HepG2 (cell line): ENCODE data around the gene TRMT10C. TPM values are rescaled to one million over a fixed set of nuclear protein-coding genes. Genes with fewer than 3 reads are reported as not detected.

Source experiments
- ADNP ChIP-seq: sonication (generic); formaldehyde crosslinking; IDR thresholded peaks from 2 replicates; pipeline ENCODE4 v1.4.0; 2020; ENCODE audit warnings: missing genetic modification reagents
- CBX2 ChIP-seq, 2 experiments: fragments of 200-600 bp in 1 of 2; sonication (generic); formaldehyde crosslinking in 1 of 2; IDR thresholded peaks; 2 replicates each; pipeline versions ENCODE4 v1.7.0 to v1.8.1; 2018 to 2022; ENCODE audit warnings: low read depth in 2 of 2, low read length in 1 of 2, mild to moderate bottlenecking in 1 of 2, missing genetic modification reagents in 1 of 2
- CTCF ChIP-seq: sonication (generic); formaldehyde crosslinking; IDR thresholded peaks from 2 replicates; pipeline ENCODE4 v1.5.0; 2020; ENCODE audit warnings: mild to moderate bottlenecking, missing genetic modification reagents, moderate library complexity
- FOXA3 ChIP-seq: IDR thresholded peaks from 2 replicates; pipeline ENCODE4 v1.6.1; 2016; ENCODE audit warnings: missing genetic modification reagents, missing compliant biosample characterization
- GATAD2A ChIP-seq: IDR thresholded peaks from 2 replicates; pipeline ENCODE4 v1.6.1; 2016
- HOXA3 ChIP-seq: sonication (generic); formaldehyde crosslinking; IDR thresholded peaks from 2 replicates; pipeline ENCODE4 v1.5.0; 2020; ENCODE audit warnings: missing genetic modification reagents
- KLF11 ChIP-seq: IDR thresholded peaks from 2 replicates; pipeline ENCODE4 v1.6.1; 2016; ENCODE audit warnings: missing compliant biosample characterization
- MBNL3 ChIP-seq: fragments of 250-450 bp; sonication (Bioruptor Pico); conservative IDR thresholded peaks from 2 replicates; pipeline ENCODE4 v1.8.0; 2022; ENCODE audit warnings: mild to moderate bottlenecking, inconsistent platforms
- MEIS2 ChIP-seq: sonication (generic); formaldehyde crosslinking; IDR thresholded peaks from 2 replicates; pipeline ENCODE4 v1.9.0; 2021; ENCODE audit warnings: mild to moderate bottlenecking, missing genetic modification reagents
- MTF1 ChIP-seq: sonication (generic); formaldehyde crosslinking; IDR thresholded peaks from 2 replicates; pipeline ENCODE4 v1.5.0; 2020; ENCODE audit warnings: missing genetic modification reagents
- NCOA1 ChIP-seq: sonication (generic); formaldehyde crosslinking; IDR thresholded peaks from 2 replicates; pipeline ENCODE4 v1.9.0; 2021; ENCODE audit warnings: missing genetic modification reagents
- NFKBIZ ChIP-seq: IDR thresholded peaks from 2 replicates; pipeline ENCODE4 v1.6.1; 2018; ENCODE audit warnings: missing genetic modification reagents, missing compliant biosample characterization
- PITX1 ChIP-seq: sonication (generic); formaldehyde crosslinking; IDR thresholded peaks from 2 replicates; pipeline ENCODE4 v1.5.1; 2020; ENCODE audit warnings: mild to moderate bottlenecking, missing genetic modification reagents
- RERE ChIP-seq: IDR thresholded peaks from 2 replicates; pipeline ENCODE4 v1.6.1; 2016; ENCODE audit warnings: low read depth, missing genetic modification reagents, missing compliant biosample characterization
- RFXAP ChIP-seq: sonication (generic); formaldehyde crosslinking; IDR thresholded peaks from 2 replicates; pipeline ENCODE4 v1.4.0; 2020; ENCODE audit warnings: missing genetic modification reagents, borderline replicate concordance
- SP1 ChIP-seq, 2 experiments: fragments of 450-650 bp in 1 of 2; sonication (generic) in 1 of 2; formaldehyde crosslinking in 1 of 2; IDR thresholded peaks; 2 replicates each; pipeline versions ENCODE4 v1.4.0 to v1.6.1; 2016 to 2020; ENCODE audit warnings: missing genetic modification reagents in 1 of 2
- STAT5B ChIP-seq: sonication (generic); formaldehyde crosslinking; IDR thresholded peaks from 2 replicates; pipeline ENCODE4 v1.4.0; 2020; ENCODE audit warnings: missing genetic modification reagents
- TEAD3 ChIP-seq: optimal IDR thresholded peaks from 2 replicates; pipeline ENCODE3; 2016; ENCODE audit warnings: borderline replicate concordance
- ZFP91 ChIP-seq: sonication (generic); formaldehyde crosslinking; IDR thresholded peaks from 2 replicates; pipeline ENCODE4 v1.9.0; 2022; ENCODE audit warnings: missing genetic modification reagents, mild to moderate bottlenecking, borderline replicate concordance
- ZNF124 ChIP-seq: sonication (generic); formaldehyde crosslinking; IDR thresholded peaks from 2 replicates; pipeline ENCODE4 v1.4.0; 2020; ENCODE audit warnings: missing genetic modification reagents
- ZNF335 ChIP-seq: sonication (generic); formaldehyde crosslinking; IDR thresholded peaks from 2 replicates; pipeline ENCODE4 v1.4.0; 2020; ENCODE audit warnings: missing genetic modification reagents
- ZNF337 ChIP-seq: sonication (generic); formaldehyde crosslinking; IDR thresholded peaks from 2 replicates; pipeline ENCODE4 v1.5.1; 2020; ENCODE audit warnings: missing genetic modification reagents, low read depth, mild to moderate bottlenecking, borderline replicate concordance
- ZNF720 ChIP-seq: sonication (generic); formaldehyde crosslinking; IDR thresholded peaks from 2 replicates; pipeline ENCODE4 v1.4.0; 2020; ENCODE audit warnings: missing genetic modification reagents
- ZNF746 ChIP-seq: sonication (generic); formaldehyde crosslinking; IDR thresholded peaks from 2 replicates; pipeline ENCODE4 v1.8.0; 2022; ENCODE audit warnings: mild to moderate bottlenecking, missing genetic modification reagents
- ZNF775 ChIP-seq: sonication (generic); formaldehyde crosslinking; IDR thresholded peaks from 2 replicates; pipeline ENCODE4 v1.4.0; 2020; ENCODE audit warnings: missing genetic modification reagents, mild to moderate bottlenecking, moderate library complexity, borderline replicate concordance
- polyA plus RNA-seq, 8 experiments: library from polyadenylated mRNA; depleted of rRNA in 3 of 8; stranded (reverse) in 7 of 8; unstranded in 1 of 8; fragments of >200 nt; fragmentation: Illumina TruSeq in 4 of 8; extraction: Trizol in 4 of 8; gene quantifications; 2 replicates each; pipeline versions ENCODE4 v1.2.1 to v1.2.3, GENCODE V29; 2011 to 2016; ENCODE audit warnings: low read depth in 4 of 8, missing spikeins in 1 of 8, mixed read lengths in 1 of 8; ENCODE audit not compliant: insufficient read depth in 1 of 8
- total RNA-seq, 5 experiments: library from RNA; depleted of rRNA; stranded (reverse); fragments of >200 nt; fragmentation: Illumina TruSeq; extraction: Trizol; gene quantifications; 2 replicates each; pipeline ENCODE4 v1.2.3, GENCODE V29; 2016; ENCODE audit warnings: low read depth in 1 of 5

TRMT10C gene
- total and polyA plus RNA-seq, 2 of the 13 experiments (the other 11 are each of a cell fraction or from before 2014, with no cell fraction given): 10.8 to 39.2 TPM

GRCh38 chr3:101548527-101549105 lies 13.1 kb upstream of the TRMT10C start (continued):
- TF ChIP-seq ZNF124 (CRISPR knock-in tag): no peak
- TF ChIP-seq ZNF746 (CRISPR knock-in tag): no peak
- TF ChIP-seq TEAD3: no peak
- no peak for TF ChIP-seq CTCF (CRISPR knock-in tag)
- TF ChIP-seq ZNF337 (CRISPR knock-in tag): no peak
- TF ChIP-seq MBNL3 (CRISPR knock-in tag): no peak
- TF ChIP-seq RFXAP (CRISPR knock-in tag): no peak
- no peak for TF ChIP-seq STAT5B
- TF ChIP-seq NCOA1: no peak
- TF ChIP-seq GATAD2A: peak; percentile 82
- no peak for TF ChIP-seq RERE
- no peak for TF ChIP-seq NFKBIZ (CRISPR knock-in tag)
- no peak for TF ChIP-seq HOXA3 (CRISPR knock-in tag)
- peak; percentile 81 for TF ChIP-seq FOXA3 (CRISPR knock-in tag)
- no peak for TF ChIP-seq ZNF720 (CRISPR knock-in tag)
- no peak for TF ChIP-seq ZFP91 (CRISPR knock-in tag)
- no peak for TF ChIP-seq ZNF335 (CRISPR knock-in tag)
- no peak for TF ChIP-seq ZNF775 (CRISPR knock-in tag)
- no peak for TF ChIP-seq SP1 (IDR thresholded peaks at IDR 0.05)
- no peak for TF ChIP-seq SP1 (CRISPR knock-in tag; IDR thresholded peaks at IDR 0.05)
- no peak for TF ChIP-seq MEIS2 (CRISPR knock-in tag)
- no peak for TF ChIP-seq ADNP (CRISPR knock-in tag)
- no peak for TF ChIP-seq CBX2 (IDR thresholded peaks at IDR 0.05; ENCODE audit: low read depth, low read length)
- TF ChIP-seq CBX2 (CRISPR knock-in tag; IDR thresholded peaks at IDR 0.05; ENCODE audit: low read depth): no peak
- no peak for TF ChIP-seq MTF1 (CRISPR knock-in tag)
- no peak for TF ChIP-seq KLF11
- no peak for TF ChIP-seq PITX1
